HG02571 (cell line): Measurements from ENCODE around the gene CHN2.

Experiments used
- ATAC-seq: cut with Tn5 transposase; IDR thresholded peaks from one replicate; pipeline ENCODE4 v1.9.1; 2021; ENCODE audit warnings: mild to moderate bottlenecking, moderate library complexity; ENCODE audit not compliant: unreplicated experiment

Gene CHN2

DNA sequence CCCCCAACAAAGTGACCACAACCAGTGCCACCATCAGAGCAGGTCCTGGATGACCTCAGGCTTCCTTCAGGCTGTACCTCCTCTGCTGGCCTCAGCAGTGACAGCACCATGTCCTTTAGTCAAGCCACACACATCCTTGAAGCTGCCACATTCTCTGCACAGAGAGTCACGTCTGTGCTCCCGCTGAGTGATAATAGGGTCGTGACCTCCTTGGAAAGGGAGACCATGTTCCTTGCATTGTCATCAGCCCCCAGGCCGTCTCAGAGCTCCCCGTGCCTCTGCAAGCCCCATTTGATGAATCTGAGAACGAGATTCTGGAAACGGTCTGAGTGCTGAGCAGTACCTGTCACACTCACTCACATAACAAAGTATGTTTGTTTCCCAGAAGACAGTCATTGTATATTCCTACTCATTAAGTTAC, 262.6 kb downstream of the CHN2 start:
- ATAC-seq: no peak

DNA sequence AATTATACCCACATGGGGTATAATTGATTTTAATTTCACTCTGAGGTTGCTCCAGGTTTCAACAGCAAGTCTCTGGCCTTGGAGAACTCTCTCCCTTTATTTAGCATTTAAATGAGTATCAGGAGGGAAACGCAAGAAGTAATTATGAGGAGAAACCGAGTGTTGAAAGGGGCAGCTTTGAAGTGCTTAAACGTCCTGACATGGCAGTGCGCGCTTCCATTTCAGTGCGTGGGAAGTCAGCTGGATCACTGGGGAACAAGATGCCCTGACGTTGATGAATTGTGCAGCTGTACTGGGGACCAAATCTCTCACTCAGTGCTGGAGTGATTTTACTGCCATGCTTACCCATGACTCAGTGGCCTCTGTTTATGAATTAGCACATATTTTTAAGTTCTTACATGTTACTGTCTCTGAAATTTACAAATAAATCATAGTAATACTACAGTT, 263.0 kb downstream of the CHN2 start:
- ATAC-seq: no peak

DNA sequence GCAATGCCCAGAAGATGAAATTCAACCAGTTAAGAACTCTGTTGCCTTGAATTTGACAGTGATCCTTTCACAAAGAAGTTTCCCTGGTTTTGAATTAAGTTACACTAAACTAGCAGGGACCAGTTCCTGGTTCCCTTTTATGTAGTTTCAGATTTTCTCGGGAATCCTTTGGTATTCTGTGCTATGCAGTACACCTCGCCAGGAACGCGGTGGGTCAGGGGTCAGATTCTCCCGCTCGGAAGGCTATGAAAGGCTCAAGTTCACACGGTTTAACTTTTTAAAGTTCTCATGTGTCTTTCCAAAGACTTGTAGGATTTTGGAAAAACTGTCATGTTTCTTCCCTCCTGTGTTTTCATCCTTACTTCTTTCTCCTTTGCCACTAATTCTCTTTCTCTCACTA, 264.4 kb downstream of the CHN2 start:
- ATAC-seq: no peak

DNA sequence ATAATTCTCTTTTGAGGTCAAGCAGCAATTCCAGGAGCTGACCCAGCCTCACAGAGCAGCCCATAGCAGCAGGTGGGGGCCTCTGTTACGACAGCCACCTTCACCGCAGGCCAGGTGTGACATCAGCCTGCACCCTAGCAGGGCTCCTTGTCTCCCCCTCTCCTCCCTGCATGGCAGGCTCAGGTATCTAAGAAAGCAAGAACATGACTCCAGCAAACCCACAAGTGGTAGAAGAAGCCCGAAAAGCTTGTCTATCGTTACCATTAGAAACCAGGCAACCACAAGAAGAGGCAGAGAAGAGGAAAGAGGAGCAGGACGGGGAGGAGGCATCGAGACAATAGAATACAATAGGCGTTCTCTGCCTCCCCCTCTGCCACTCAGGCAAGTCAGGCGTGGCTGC, 265.0 kb downstream of the CHN2 start:
- ATAC-seq: no peak

DNA sequence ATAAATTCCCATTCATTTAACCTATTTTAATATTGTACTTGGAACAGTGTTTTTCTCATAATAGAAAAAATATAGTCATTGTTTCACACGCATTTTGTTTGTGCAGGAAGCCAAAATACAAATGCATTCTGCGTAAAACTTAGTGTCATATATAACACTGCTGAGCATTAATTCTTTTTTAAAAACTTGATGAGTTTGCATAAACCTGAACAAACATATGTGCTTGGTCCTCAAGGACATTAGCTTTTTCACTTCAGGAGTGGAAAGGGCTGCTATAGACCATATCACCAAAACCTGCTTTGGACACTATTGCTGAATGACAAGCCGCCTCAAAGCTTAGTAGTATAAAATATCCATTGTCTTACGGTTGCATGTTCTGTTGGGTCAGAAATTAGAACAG, 267.4 kb downstream of the CHN2 start:
- ATAC-seq: no peak

DNA sequence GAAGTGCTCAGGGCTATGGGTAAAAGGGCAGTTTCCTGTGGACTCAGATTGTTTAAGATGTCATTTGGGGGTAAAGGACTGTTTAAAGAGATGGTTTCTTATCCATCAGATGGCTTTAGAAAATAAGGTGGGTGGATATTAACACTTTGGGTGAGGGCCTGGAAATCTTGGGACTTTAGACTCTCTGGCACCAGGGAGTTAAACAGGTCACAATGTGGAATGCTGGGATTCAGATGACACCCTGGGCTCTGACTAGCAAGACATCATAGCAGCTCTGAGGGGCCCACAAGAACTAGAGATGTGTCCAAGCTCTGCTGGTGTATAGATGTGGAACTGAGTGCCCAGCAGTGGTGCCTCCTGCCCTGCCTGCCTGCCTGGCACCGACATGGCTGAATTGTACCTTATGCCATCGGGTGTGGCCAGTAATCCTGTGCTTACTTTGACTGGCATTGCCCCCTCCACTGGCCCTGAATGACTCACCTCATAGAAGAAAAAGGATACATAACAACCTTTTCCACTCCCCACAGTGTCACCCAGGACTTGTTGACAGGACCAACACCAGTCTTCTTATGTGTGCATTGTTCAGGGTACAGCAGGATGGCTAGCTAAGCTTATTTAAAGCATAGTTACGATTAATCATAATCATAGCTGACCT, 269.1 kb downstream of the CHN2 start:
- ATAC-seq: no peak

DNA sequence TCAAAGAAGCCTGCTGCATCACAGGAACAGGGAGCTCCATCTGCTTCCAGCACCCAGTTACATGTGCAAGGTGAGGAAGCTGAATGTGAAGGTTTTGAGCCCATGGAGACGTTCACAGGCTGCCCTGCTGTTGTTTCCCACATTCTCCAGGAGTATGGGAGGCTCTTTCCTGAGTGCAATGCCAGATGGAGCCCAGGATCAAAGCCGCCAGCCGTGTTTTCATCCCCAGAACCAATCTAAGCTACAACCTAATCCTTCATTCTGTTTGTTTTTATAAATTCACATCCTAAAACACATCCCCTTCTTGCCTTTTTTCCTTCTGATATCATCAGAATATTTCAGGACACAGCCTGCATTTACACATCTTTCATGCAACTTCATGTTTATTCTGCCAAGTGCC, 270.2 kb downstream of the CHN2 start:
- ATAC-seq: no peak

DNA sequence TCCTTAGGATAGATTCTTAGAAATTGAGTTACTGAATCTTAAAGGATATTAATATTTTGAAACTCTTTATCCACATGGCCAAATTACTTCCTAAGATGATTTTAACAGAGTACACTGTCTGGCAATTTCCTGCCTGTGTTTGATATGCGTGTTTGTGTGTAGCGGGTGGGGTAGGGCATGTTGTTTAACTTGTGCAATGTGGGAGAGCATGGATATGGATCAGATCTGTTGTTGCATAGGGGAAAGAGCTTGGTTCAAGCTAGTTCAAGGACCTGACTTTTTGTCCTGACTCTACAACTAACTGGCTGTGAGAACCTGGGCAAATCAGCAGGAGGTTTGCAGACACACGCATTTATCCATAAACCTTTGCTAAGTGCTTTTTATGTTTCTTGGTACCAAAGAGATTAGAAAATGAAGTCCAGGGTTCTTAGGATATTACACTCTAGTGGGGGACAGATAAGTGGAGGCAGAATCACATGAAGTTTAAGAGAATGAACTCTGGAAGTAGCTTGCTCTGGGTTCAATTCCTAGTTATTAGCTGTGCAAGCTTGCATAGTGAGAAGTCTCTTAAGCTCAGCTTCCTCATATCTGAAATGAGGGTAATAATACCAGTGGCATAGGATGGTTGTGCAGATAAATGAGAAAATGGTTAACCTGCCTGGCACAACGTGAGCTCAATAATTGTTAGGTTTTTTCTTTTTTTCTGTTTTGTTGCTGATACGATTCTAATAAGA, 272.8 kb downstream of the CHN2 start:
- ATAC-seq: no peak

DNA sequence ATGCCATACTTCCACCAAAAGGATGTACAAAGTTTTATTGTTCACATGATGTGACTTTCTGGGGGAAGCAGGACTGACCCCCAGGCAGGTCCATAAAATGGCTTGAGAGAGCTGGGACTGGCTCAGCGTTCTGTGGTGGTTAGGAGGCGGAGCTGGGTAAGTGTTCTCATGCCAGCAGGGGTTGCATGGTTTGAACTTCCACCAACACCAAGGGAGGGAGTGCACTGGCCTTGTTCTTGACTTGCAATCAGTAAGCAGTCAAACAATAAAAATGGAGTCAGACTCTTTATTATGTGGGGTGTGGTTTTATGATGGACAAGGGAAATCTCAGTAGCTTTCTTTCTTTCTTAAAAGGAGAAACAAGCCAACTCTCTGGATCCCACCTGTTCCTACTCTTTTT, 273.6 kb downstream of the CHN2 start:
- ATAC-seq: no peak

DNA sequence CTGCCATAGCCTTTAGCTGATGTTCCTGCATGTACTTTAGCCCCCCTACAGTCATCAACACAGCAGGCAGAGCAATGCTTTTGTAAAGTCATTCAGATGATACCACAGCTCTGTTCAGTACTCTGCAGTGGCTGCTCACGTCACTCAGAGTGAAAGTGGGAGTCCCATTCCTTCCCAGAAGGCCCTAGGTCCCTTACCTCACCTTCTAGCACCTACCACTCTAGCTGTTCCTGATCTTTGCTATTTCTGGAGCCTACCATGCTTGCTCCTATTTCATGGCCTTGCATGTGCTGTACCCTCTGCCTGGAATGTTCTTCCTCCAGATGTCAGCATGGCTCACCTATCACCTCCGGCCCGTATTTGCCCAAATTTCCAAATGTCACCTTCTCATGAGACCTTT, 274.7 kb downstream of the CHN2 start:
- ATAC-seq: no peak

DNA sequence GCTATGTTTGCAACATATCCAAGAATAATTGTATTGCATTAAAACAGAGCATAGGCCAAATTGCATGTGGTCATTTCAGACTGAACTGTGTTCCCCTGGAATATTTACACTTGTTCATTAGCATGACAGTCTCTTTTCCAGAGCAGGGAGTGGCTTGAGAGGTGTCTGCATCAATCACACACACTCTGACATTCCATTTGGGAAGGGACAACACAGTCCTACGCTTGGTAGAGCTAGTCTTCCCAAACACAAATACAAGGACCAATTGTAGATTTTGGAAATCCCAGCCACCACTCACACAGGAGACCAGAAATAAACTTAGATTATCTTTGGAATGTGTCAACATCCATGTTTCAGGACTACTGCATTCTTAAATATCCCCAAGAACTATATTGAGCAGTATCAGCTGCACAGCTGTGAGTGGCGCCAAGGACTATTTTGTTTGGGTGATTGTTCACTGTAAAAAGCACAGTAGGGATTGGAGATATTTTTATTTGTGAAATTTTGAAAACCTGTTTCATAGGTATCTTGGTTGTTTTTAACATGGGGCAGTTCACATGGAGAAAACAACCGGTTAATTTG, 275.5 kb downstream of the CHN2 start:
- no peak for ATAC-seq

DNA sequence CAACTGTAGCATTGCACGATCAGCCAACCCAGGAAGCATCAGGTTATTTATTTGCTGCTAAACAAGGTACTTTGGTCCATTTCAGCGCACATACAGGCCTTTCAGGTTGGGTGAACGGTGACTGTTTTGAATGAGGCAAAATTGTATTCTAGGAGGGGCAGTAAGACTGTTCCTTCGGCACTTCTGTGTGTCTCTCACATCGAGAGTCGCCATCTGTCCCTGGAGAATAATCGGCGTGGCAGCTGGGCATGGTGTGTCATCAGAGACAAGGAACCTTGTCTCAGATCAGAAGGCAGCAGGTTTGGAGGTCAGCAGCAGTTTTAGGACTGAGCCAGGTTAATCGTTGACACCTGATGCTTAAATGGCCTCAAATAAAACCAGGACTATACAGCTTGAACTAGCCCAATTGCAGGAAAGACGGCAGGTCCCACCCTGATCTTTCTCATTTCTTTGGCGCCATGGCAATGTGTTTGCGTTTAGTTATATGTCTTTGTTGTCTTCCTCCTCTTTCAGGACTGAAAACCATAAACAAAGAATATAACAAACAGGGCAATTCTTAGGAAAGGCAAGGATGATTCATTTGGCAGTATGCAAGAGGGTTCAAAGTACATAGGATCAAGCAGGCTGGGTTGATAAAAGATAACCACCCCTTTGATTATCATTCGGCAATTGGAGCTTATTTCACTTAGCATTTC, 277.0 kb downstream of the CHN2 start:
- ATAC-seq: no peak

DNA sequence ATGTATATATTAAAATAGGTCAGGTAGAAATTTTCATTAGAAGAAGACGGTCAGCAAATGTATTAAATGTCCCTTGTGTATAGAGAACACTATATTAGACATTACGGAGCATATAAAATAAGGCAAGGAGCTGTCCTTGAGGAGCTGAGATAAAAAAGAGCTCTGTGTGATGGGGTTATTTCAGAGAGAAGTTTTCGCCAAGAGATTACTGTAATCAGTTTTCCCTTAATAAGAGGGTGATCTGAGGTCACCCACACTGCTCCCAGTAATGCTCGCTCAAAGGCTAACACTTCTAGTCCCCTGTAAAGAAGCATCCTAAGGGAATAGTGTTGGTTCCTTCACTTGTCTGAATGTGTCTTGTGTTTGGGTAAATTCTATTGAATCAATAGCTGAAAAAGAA, 282.3 kb downstream of the CHN2 start:
- ATAC-seq: no peak

DNA sequence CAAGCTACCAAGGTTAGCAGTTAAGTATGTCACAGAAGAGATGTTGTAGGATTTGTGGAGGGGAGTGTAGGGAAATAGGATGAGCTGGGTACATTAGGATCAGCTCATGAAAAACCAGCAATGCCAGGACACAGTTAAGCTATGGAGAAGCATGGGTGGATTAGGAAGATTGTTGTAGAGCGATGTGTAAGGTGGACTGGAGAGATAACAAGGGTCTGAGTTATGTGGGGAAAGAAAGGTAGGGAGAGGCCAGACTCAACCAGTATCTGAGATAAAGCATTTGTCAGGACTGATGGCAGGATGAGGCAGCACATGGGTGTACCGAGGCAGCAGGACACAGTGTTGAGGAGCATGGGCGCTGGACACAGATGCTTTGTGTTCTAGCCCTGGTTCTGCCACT, 283.7 kb downstream of the CHN2 start:
- ATAC-seq: no peak

DNA sequence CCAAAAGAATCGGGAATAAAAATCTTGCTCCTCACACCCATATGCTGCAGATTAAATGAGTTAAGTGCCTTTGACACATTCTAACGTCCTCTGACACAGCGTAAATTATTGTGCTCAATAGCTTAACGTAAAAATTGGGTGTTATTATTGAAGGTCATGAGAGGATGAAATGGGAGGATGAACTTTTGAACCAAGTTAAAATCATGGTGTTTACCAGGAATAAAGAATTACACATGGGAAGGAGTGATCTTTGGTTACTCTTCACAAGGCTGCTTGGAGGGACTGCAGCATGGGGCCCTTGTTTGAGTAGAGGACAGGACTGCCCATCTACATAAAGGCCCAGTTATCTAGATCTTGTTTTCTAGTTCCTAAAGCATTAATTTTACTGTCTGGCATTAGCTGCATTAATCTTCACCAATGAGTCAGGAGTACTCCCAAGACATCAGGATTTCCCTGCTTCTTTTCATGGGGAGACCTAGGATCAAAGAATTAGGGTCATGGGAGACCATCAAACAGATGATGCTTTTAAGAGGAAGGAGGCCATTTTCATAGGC, 284.2 kb downstream of the CHN2 start:
- no peak for ATAC-seq

DNA sequence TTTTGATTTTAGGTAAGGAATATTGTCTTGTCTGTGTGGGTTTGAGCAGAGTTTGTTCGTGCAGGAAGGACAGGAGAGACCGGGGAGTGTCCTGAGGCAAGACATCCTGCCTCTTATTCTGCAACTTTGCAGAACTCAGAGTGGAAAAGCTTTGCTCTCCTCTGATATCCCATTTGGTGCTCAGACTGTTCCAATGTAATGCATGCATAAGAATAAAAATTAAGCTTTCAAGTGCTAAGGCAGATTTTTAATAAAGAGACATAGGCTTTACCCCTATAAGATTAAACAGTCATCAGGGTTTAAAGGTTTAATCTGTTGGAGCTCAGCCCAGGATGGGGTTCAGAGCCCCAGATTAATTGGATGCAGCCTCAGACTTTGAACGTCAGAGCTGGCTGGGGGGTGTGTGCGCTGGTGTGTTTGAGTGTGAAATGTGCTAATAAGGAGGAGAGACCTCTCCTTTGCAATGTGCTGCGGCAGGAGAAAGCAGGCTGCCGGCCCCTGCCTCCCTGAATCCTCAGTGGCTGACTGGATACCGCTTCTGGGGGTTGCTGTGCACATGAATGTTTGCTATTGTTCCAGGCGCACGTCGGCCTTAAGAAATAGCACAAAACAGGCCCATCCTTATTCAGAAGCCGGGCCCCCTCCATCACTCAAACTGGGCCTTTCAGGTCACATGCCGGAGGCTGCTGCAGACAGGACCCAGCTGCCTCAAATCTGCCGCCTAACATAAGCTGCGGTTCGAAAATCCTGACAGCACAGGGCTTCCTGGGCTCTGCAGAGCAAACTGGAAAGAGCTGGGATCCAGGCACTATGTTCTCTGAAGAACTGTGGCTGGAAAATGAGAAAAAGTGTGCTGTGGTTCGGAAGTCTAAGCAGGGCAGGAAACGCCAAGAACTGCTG, 285.0 kb downstream of the CHN2 start:
- no peak for ATAC-seq

DNA sequence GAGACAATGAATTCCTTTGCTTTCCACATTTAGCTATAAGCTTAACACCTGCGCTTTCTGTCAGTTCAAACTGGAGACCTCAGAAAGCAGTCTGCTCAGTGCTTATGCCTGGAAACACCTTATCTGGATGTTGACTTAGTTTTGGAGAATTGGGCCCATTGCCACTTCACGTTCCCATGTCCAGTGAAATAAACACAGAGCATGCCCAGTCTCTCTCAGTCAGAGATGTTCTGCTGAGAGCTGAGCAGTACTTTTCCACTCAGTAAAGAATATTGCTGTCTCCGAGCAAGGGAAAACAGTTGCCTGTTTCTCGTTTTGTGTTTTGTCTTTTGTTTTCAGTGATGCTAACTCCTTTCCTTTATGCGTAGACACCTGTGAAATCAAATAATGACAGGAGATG, 285.9 kb downstream of the CHN2 start:
- ATAC-seq: no peak

DNA sequence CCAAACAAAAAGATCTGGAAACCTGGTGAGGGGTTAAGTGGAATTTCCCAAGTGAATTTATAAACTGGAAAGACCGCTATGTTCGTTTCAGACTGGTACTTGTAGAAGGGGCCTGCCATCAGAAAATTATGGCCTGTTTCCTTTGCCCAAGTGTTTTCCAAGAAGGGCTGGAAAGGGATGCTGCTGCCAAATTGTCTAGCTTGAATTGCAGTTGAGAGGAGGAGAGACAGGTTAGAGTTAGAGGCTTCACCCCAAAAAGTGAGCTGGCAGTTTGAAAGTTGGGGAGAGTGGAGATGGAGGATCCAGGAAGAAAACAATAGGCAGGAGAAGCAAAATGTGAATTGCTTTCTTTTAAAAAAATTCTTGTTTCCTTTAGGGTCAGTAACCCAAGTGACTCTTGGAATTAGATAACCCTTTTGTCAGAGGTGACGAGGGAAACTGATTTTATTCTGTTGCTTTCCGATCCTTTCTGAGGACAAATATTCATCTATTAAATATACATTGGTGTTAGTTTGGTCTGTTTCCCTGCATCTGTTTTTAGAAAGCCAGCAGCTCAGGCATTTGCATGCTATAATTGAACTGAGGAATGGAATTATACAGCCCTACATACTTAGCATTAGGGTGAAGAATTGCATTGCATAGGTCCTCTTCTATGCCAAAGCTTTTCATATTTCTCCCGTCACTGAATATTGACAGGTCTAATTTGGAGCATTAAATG, 286.5 kb downstream of the CHN2 start:
- no peak for ATAC-seq

DNA sequence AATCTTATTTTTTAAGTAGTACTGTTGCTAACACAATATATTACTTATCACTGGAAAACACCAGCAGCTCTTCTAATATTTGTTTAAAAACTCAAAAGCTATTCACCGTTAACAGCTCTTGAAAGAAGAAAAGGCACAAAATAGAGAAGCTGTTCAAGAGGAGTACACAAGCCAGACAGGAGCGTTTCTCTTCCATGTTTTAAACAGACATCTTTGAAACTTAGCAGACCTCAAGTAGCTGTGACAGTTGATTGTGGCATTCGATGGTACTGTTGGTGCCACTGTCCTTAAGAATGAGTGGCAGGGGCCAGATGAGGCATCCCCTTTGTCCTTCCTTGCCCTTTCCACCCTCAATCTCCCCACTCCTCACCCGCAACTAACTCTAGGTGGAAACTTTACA, 287.5 kb downstream of the CHN2 start:
- ATAC-seq: no peak
